GM23338 (cell line): ENCODE measurements around the gene TFDP1. TPM values are rescaled to one million over a fixed set of nuclear protein-coding genes. Genes with fewer than 3 reads are reported as not detected.

ENCODE experiments used
- ATAC-seq: fragments of 200-7000 bp; cut with Tn5 transposase; 3 replicates; pipeline ENCODE4 v1.9.1; 2020
- DNase-seq: peaks from one replicate; pipeline ENCODE4 v3.0.0-alpha.2; 2015; ENCODE audit warnings: low spot score
- H2AFZ ChIP-seq: fragments of 200-600 bp; sonication (generic); 2 replicates; pipeline ENCODE4 v1.8.0; 2016; ENCODE audit warnings: antibody characterized with exemption, mild to moderate bottlenecking, moderate library complexity
- H3F3A ChIP-seq: fragments of 200-600 bp; sonication (generic); replicated peaks from 2 replicates; pipeline ENCODE4 v1.8.0; 2017; ENCODE audit warnings: antibody characterized with exemption, mixed run types, low read depth
- H3K27ac ChIP-seq: fragments of 200-600 bp; sonication (generic); 2 replicates; pipeline ENCODE4 v1.6.1; 2016; ENCODE audit warnings: low read depth
- H3K27me3 ChIP-seq: fragments of 200-600 bp; sonication (generic); 2 replicates; pipeline ENCODE4 v1.8.0; 2016; ENCODE audit warnings: mild to moderate bottlenecking, mixed run types, moderate library complexity; ENCODE audit not compliant: insufficient read depth
- H3K36me3 ChIP-seq: fragments of 200-600 bp; sonication (generic); 2 replicates; pipeline ENCODE4 v1.8.0; 2016; ENCODE audit warnings: mild to moderate bottlenecking; ENCODE audit not compliant: insufficient read depth
- H3K4me1 ChIP-seq: fragments of 200-600 bp; sonication (generic); 2 replicates; pipeline ENCODE4 v1.8.0; 2016; ENCODE audit warnings: mild to moderate bottlenecking, moderate library complexity; ENCODE audit not compliant: insufficient read depth
- H3K4me2 ChIP-seq: fragments of 200-600 bp; sonication (generic); 2 replicates; pipeline ENCODE4 v1.7.1; 2017; ENCODE audit warnings: mixed run types
- H3K4me3 ChIP-seq: fragments of 200-600 bp; sonication (generic); 2 replicates; pipeline ENCODE4 v1.6.1; 2016; ENCODE audit warnings: mixed run types
- H3K79me2 ChIP-seq: fragments of 200-600 bp; sonication (generic); replicated peaks from 2 replicates; pipeline ENCODE4 v1.8.0; 2017; ENCODE audit warnings: mild to moderate bottlenecking; ENCODE audit not compliant: insufficient read depth
- H3K9me2 ChIP-seq: fragments of 200-600 bp; sonication (generic); 2 replicates; pipeline ENCODE4 v1.8.0; 2017; ENCODE audit not compliant: insufficient read depth
- H4K20me1 ChIP-seq: fragments of 200-600 bp; sonication (generic); replicated peaks from 2 replicates; pipeline ENCODE4 v1.8.0; 2017; ENCODE audit warnings: mild to moderate bottlenecking; ENCODE audit not compliant: insufficient read depth
- H3K27ac Mint-ChIP-seq: 2 replicates; pipeline ENCODE4 v1.8.0; 2020; ENCODE audit warnings: inconsistent platforms, mild to moderate bottlenecking, moderate library complexity, mixed read lengths
- H3K27me3 Mint-ChIP-seq: 3 replicates; pipeline ENCODE4 v1.8.0; 2022; ENCODE audit warnings: low read depth, mild to moderate bottlenecking, moderate library complexity, mixed read lengths, inconsistent platforms; ENCODE audit not compliant: insufficient read depth, poor library complexity
- H3K36me3 Mint-ChIP-seq: 3 replicates; pipeline ENCODE4 v1.8.0; 2021; ENCODE audit warnings: low read depth, mild to moderate bottlenecking, inconsistent platforms, moderate library complexity, mixed read lengths
- H3K4me1 Mint-ChIP-seq: 3 replicates; pipeline ENCODE4 v1.8.0; 2020; ENCODE audit warnings: mild to moderate bottlenecking, inconsistent platforms, mixed read lengths
- H3K4me3 Mint-ChIP-seq: 3 replicates; pipeline ENCODE4 v1.8.0; 2021; ENCODE audit warnings: moderate library complexity, mild to moderate bottlenecking, inconsistent platforms, mixed read lengths
- H3K9me3 Mint-ChIP-seq: 3 replicates; pipeline ENCODE4 v1.8.0; 2020; ENCODE audit warnings: moderate library complexity, mild to moderate bottlenecking, inconsistent platforms, mixed read lengths
- CREB1 ChIP-seq: fragments of 250-450 bp; sonication (Bioruptor Pico); IDR thresholded peaks from 2 replicates; pipeline ENCODE4 v1.5.0; 2020; ENCODE audit warnings: low read depth, mild to moderate bottlenecking, moderate library complexity
- EZH2 ChIP-seq: fragments of 200-600 bp; sonication (generic); IDR thresholded peaks from one replicate; pipeline ENCODE4 v1.8.0; 2017; ENCODE audit warnings: antibody characterized with exemption, mild to moderate bottlenecking, low read depth; ENCODE audit not compliant: unreplicated experiment
- JUNB ChIP-seq: IDR thresholded peaks from one replicate; pipeline ENCODE4 v1.6.1; 2016; ENCODE audit warnings: antibody characterized with exemption; ENCODE audit not compliant: unreplicated experiment
- NANOG ChIP-seq: IDR thresholded peaks from 2 replicates; pipeline ENCODE4 v1.6.1; 2016; ENCODE audit warnings: antibody characterized with exemption, borderline replicate concordance
- POLR2AphosphoS5 ChIP-seq: IDR thresholded peaks from 2 replicates; pipeline ENCODE4 v1.6.1; 2016; ENCODE audit warnings: antibody characterized with exemption, low read depth
- STAT1 ChIP-seq: IDR thresholded peaks from one replicate; pipeline ENCODE4 v1.6.1; 2016; ENCODE audit warnings: antibody characterized with exemption; ENCODE audit not compliant: unreplicated experiment
- ZNF331 ChIP-seq: fragments of 250-450 bp; sonication (Bioruptor Pico); IDR thresholded peaks from 2 replicates; pipeline ENCODE4 v1.5.0; 2020; ENCODE audit warnings: low read depth, mild to moderate bottlenecking, moderate library complexity
- polyA plus RNA-seq: library from polyadenylated mRNA; unstranded; fragments of >200 nt; fragmentation: Nextera tagmentation; extraction: Ambion mirVana; gene quantifications from 2 replicates; pipeline ENCODE4 v1.2.1, GENCODE V29; 2016
- total RNA-seq: library from RNA; depleted of rRNA; stranded (reverse); fragments of >200 nt; shearing (Covaris generic); gene quantifications from 2 replicates; pipeline ENCODE4 v1.2.3, GENCODE V29; 2014
- TF ChIP-seq, protein P1 (sequence below): fragments of 250-450 bp; sonication (Bioruptor Pico); IDR thresholded peaks from 2 replicates; pipeline ENCODE4 v1.5.0; 2020; ENCODE audit warnings: mild to moderate bottlenecking, moderate library complexity
- TF ChIP-seq, protein P2 (sequence below): IDR thresholded peaks from one replicate; pipeline ENCODE4 v1.6.1; 2018; ENCODE audit warnings: antibody characterized with exemption; ENCODE audit not compliant: unreplicated experiment
- TF ChIP-seq, protein P3 (sequence below): IDR thresholded peaks from 2 replicates; pipeline ENCODE4 v1.6.1; 2016; ENCODE audit warnings: antibody characterized with exemption

The TFDP1 gene
- total and polyA plus RNA-seq, 2 experiments from 2014 or later: 42.9 to 80.0 TPM

DNA sequence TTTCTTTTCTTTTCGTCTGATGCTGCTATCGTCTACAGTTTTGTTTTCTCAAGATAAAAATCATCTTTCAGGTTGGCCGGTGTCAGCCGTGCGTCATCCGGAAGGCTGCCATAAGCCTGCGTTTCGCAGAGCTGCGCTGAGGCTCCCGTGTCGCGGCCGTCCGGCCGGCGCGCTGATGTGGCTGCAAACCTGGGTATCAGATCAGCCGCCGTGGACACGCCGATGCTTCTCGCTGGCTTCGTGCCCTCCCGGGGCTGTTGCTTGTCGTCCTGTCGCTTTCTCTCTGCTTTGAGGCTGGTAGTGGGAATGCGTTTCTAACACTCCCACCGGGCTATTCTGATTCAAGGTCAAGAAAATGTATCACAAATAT, 45.9 kb upstream of the TFDP1 start (continued):
- TF ChIP-seq, protein P1, sequence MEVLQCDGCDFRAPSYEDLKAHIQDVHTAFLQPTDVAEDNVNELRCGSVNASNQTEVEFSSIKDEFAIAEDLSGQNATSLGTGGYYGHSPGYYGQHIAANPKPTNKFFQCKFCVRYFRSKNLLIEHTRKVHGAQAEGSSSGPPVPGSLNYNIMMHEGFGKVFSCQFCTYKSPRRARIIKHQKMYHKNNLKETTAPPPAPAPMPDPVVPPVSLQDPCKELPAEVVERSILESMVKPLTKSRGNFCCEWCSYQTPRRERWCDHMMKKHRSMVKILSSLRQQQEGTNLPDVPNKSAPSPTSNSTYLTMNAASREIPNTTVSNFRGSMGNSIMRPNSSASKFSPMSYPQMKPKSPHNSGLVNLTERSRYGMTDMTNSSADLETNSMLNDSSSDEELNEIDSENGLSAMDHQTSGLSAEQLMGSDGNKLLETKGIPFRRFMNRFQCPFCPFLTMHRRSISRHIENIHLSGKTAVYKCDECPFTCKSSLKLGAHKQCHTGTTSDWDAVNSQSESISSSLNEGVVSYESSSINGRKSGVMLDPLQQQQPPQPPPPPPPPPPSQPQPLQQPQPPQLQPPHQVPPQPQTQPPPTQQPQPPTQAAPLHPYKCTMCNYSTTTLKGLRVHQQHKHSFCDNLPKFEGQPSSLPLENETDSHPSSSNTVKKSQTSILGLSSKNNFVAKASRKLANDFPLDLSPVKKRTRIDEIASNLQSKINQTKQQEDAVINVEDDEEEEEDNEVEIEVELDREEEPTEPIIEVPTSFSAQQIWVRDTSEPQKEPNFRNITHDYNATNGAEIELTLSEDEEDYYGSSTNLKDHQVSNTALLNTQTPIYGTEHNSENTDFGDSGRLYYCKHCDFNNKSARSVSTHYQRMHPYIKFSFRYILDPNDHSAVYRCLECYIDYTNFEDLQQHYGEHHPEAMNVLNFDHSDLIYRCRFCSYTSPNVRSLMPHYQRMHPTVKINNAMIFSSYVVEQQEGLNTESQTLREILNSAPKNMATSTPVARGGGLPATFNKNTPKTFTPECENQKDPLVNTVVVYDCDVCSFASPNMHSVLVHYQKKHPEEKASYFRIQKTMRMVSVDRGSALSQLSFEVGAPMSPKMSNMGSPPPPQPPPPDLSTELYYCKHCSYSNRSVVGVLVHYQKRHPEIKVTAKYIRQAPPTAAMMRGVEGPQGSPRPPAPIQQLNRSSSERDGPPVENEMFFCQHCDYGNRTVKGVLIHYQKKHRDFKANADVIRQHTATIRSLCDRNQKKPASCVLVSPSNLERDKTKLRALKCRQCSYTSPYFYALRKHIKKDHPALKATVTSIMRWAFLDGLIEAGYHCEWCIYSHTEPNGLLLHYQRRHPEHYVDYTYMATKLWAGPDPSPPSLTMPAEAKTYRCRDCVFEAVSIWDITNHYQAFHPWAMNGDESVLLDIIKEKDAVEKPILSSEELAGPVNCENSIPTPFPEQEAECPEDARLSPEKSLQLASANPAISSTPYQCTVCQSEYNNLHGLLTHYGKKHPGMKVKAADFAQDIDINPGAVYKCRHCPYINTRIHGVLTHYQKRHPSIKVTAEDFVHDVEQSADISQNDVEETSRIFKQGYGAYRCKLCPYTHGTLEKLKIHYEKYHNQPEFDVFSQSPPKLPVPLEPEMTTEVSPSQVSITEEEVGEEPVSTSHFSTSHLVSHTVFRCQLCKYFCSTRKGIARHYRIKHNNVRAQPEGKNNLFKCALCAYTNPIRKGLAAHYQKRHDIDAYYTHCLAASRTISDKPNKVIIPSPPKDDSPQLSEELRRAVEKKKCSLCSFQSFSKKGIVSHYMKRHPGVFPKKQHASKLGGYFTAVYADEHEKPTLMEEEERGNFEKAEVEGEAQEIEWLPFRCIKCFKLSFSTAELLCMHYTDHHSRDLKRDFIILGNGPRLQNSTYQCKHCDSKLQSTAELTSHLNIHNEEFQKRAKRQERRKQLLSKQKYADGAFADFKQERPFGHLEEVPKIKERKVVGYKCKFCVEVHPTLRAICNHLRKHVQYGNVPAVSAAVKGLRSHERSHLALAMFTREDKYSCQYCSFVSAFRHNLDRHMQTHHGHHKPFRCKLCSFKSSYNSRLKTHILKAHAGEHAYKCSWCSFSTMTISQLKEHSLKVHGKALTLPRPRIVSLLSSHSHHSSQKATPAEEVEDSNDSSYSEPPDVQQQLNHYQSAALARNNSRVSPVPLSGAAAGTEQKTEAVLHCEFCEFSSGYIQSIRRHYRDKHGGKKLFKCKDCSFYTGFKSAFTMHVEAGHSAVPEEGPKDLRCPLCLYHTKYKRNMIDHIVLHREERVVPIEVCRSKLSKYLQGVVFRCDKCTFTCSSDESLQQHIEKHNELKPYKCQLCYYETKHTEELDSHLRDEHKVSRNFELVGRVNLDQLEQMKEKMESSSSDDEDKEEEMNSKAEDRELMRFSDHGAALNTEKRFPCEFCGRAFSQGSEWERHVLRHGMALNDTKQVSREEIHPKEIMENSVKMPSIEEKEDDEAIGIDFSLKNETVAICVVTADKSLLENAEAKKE: no peak
- TF ChIP-seq ZNF331 (CRISPR knock-in tag): no peak
- TF ChIP-seq, protein P2, sequence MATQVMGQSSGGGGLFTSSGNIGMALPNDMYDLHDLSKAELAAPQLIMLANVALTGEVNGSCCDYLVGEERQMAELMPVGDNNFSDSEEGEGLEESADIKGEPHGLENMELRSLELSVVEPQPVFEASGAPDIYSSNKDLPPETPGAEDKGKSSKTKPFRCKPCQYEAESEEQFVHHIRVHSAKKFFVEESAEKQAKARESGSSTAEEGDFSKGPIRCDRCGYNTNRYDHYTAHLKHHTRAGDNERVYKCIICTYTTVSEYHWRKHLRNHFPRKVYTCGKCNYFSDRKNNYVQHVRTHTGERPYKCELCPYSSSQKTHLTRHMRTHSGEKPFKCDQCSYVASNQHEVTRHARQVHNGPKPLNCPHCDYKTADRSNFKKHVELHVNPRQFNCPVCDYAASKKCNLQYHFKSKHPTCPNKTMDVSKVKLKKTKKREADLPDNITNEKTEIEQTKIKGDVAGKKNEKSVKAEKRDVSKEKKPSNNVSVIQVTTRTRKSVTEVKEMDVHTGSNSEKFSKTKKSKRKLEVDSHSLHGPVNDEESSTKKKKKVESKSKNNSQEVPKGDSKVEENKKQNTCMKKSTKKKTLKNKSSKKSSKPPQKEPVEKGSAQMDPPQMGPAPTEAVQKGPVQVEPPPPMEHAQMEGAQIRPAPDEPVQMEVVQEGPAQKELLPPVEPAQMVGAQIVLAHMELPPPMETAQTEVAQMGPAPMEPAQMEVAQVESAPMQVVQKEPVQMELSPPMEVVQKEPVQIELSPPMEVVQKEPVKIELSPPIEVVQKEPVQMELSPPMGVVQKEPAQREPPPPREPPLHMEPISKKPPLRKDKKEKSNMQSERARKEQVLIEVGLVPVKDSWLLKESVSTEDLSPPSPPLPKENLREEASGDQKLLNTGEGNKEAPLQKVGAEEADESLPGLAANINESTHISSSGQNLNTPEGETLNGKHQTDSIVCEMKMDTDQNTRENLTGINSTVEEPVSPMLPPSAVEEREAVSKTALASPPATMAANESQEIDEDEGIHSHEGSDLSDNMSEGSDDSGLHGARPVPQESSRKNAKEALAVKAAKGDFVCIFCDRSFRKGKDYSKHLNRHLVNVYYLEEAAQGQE: no peak
- no peak for TF ChIP-seq NANOG

DNA sequence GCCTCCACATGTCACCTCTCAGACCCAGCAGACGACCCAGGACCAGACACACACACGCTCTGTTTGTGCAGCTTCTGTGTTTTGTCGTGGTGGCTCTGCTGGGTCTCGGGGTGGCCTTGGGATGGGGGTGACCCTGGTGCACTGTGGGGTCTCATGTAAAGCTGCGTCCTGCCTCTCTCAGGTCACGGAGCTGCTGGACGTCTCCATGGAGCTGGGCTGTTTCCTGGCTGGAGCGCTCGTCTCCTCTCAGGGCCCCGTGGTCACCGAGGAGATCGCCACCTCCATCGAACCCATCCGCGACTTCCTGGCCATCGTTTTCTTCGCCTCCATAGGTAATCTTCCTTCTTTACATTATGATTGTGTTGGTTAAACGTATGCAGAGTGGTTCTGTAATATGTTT, 45.4 kb upstream of the TFDP1 start:
- H3K4me1 ChIP-seq: no peaks in the 10 kb centered on the region
- 0 out of 2 replicates have a peak, but pooled peaks cover 4% of the 10 kb centered on the region for H3K79me2 ChIP-seq
- ATAC-seq: no peak
- H4K20me1 ChIP-seq: peaks cover 3% of the 10 kb centered on the region
- Mint-ChIP-seq H3K4me3 (no peak overlapping the region), H3K27me3 (peaks cover 1% of the 10 kb centered on the region), H3K9me3 (no peaks in the 10 kb centered on the region), H3K4me1 (peaks cover 9% of the 10 kb centered on the region), H3K27ac (no peak overlapping the region), H3K36me3 (peaks cover 18% of the 10 kb centered on the region)
- H3K9me2 ChIP-seq: no peaks in the 10 kb centered on the region
- TF ChIP-seq, protein P3, sequence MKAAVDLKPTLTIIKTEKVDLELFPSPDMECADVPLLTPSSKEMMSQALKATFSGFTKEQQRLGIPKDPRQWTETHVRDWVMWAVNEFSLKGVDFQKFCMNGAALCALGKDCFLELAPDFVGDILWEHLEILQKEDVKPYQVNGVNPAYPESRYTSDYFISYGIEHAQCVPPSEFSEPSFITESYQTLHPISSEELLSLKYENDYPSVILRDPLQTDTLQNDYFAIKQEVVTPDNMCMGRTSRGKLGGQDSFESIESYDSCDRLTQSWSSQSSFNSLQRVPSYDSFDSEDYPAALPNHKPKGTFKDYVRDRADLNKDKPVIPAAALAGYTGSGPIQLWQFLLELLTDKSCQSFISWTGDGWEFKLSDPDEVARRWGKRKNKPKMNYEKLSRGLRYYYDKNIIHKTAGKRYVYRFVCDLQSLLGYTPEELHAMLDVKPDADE: no peak
- TF ChIP-seq JUNB (no peak), NANOG (no peak), POLR2AphosphoS5 (no peak), EZH2 (no peak), STAT1 (no peak), CREB1 (no peak)
- no peak overlapping the region for H2AFZ ChIP-seq
- no peaks in the 10 kb centered on the region for H3K27me3 ChIP-seq
- H3F3A ChIP-seq: peaks cover 11% of the 10 kb centered on the region; the same call in 1 of the 2 replicates
- DNase-seq: no peak
- no peaks in the 10 kb centered on the region for H3K36me3 ChIP-seq
- H3K4me2 ChIP-seq: no peak overlapping the region
- H3K27ac ChIP-seq: no peak overlapping the region
- no peak overlapping the region for H3K4me3 ChIP-seq
